Measurements from ENCODE around the gene LRMDA.

The LRMDA gene

GRCh38 chr10:76435157-76435556 lies 1003.7 kb downstream of the LRMDA start:
- H3K9me3 ChIP-seq (ENCODE audit: control insufficient read depth, low read length): no peaks in the 10 kb centered on the region
- H3K9ac ChIP-seq: no peak overlapping the region
- H3K27me3 ChIP-seq (ENCODE audit: control insufficient read depth, insufficient read depth, low read length): no peaks in the 10 kb centered on the region
- peaks cover 3% of the 10 kb centered on the region for H3K4me1 ChIP-seq
- H3K79me2 ChIP-seq: no peaks in the 10 kb centered on the region
- no peak overlapping the region for H3K27ac ChIP-seq
- TF ChIP-seq CTCF (IDR thresholded peaks at IDR 0.05): no peak
- H2AFZ ChIP-seq: no peak overlapping the region
- H3K4me3 ChIP-seq (ENCODE audit: low read depth, low read length): no peak overlapping the region
- H3K36me3 ChIP-seq (ENCODE audit: control insufficient read depth, insufficient read depth, low read length): no peaks in the 10 kb centered on the region
- no peak overlapping the region for H3K4me2 ChIP-seq (ENCODE audit: low read length)

GRCh38 chr10:76436401-76436811 lies 1005.0 kb downstream of the LRMDA start:
- Histone ChIP-seq H3K4me1 (peaks cover 3% of the 10 kb centered on the region), H2AFZ (no peak overlapping the region), H3K27ac (no peak overlapping the region), H3K4me3 (ENCODE audit: low read depth, low read length) (no peak overlapping the region), H3K9me3 (ENCODE audit: control insufficient read depth, low read length) (no peaks in the 10 kb centered on the region), H3K4me2 (ENCODE audit: low read length) (no peak overlapping the region), H3K9ac (no peak overlapping the region), H3K27me3 (ENCODE audit: control insufficient read depth, insufficient read depth, low read length) (no peaks in the 10 kb centered on the region), H3K36me3 (ENCODE audit: control insufficient read depth, insufficient read depth, low read length) (no peaks in the 10 kb centered on the region), H3K79me2 (no peaks in the 10 kb centered on the region)
- no peak for TF ChIP-seq CTCF (IDR thresholded peaks at IDR 0.05)

DNA sequence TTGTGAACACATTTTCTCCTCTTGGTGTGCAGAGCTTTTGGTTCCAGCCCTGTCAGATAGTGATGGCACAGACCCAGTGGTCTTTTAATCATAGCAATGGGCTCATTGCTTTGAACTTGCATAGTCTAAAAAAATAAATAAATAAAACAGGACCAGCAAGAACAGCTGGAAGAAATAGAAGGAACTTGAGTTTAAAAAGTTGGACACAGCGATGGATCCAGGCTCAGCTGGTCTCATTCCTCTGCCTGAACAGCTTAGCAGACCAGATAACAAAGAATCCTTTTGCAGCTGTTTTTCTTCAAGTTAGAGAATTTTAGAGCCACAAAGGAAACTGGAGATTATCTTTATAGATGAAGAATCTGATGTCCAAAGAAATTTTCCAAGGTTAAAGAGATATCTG lies 1005.6 kb downstream of the LRMDA start:
- H3K27ac ChIP-seq: no peak overlapping the region
- H3K4me1 ChIP-seq: peaks cover 3% of the 10 kb centered on the region
- no peaks in the 10 kb centered on the region for H3K9me3 ChIP-seq (ENCODE audit: control insufficient read depth, low read length)
- no peak for TF ChIP-seq CTCF (IDR thresholded peaks at IDR 0.05)
- H2AFZ ChIP-seq: no peak overlapping the region
- no peaks in the 10 kb centered on the region for H3K36me3 ChIP-seq (ENCODE audit: control insufficient read depth, insufficient read depth, low read length)
- H3K9ac ChIP-seq: no peak overlapping the region
- no peaks in the 10 kb centered on the region for H3K27me3 ChIP-seq (ENCODE audit: control insufficient read depth, insufficient read depth, low read length)
- no peaks in the 10 kb centered on the region for H3K79me2 ChIP-seq
- H3K4me2 ChIP-seq (ENCODE audit: low read length): no peak overlapping the region
- no peak overlapping the region for H3K4me3 ChIP-seq (ENCODE audit: low read depth, low read length)

DNA sequence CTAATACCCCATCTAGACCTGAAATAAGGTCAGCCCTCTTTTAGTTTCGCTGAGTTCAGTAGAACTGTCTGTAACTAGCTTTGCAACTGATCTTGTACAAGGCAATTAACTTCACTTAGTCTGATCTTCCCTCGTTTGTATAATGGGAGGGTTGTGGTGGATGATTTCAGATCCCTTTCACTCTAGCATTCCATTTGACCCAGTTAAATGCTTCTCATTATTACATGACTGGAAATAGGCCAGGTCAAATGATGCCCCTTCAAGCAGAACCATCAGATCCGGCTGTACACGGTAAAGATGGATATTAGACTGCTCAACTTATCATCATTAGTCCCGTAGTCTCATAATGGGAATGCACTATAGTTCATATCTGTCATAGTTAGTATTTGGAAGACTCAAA lies 1009.0 kb downstream of the LRMDA start:
- Histone ChIP-seq H3K4me3 (ENCODE audit: low read depth, low read length) (no peak overlapping the region), H3K4me2 (ENCODE audit: low read length) (no peak overlapping the region), H3K4me1 (no peaks in the 10 kb centered on the region), H3K27me3 (ENCODE audit: control insufficient read depth, insufficient read depth, low read length) (no peaks in the 10 kb centered on the region), H3K79me2 (no peaks in the 10 kb centered on the region), H2AFZ (no peak overlapping the region), H3K27ac (no peak overlapping the region), H3K9ac (no peak overlapping the region), H3K36me3 (ENCODE audit: control insufficient read depth, insufficient read depth, low read length) (no peaks in the 10 kb centered on the region), H3K9me3 (ENCODE audit: control insufficient read depth, low read length) (no peaks in the 10 kb centered on the region)
- TF ChIP-seq CTCF (IDR thresholded peaks at IDR 0.05): no peak

DNA sequence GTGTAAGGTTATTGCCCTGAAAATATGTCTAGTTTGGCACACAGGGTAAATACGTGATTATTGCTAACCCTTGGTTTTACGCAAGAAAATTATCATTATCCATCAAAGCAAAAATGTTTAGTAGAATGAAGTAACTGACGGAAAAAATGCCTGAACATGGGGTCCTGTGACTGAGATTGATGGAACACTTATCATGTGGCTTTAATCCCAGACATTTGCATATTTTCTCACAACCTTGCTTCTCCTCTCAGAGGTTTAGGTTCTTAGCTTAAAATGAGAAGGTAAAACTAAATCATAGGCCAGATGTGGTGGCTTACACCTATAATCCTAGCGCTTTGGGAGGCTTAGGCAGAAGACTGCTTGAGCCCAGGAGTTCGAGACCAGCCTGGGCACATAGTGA lies 1010.7 kb downstream of the LRMDA start:
- no peak for TF ChIP-seq CTCF (IDR thresholded peaks at IDR 0.05)
- no peak overlapping the region for H2AFZ ChIP-seq
- H3K4me2 ChIP-seq (ENCODE audit: low read length): no peak overlapping the region

More for the DNA sequence above, 1010.7 kb downstream of the LRMDA start:
- no peaks in the 10 kb centered on the region for H3K4me1 ChIP-seq
- no peak overlapping the region for H3K9ac ChIP-seq
- no peaks in the 10 kb centered on the region for H3K27me3 ChIP-seq (ENCODE audit: control insufficient read depth, insufficient read depth, low read length)
- no peak overlapping the region for H3K27ac ChIP-seq
- no peaks in the 10 kb centered on the region for H3K36me3 ChIP-seq (ENCODE audit: control insufficient read depth, insufficient read depth, low read length)
- H3K9me3 ChIP-seq (ENCODE audit: control insufficient read depth, low read length): no peaks in the 10 kb centered on the region
- no peaks in the 10 kb centered on the region for H3K79me2 ChIP-seq
- no peak overlapping the region for H3K4me3 ChIP-seq (ENCODE audit: low read depth, low read length)

Data from parathyroid adenoma (tissue), 2 donors.